PC-9 (cell line): ENCODE measurements around the gene ABCB6. TPM values are rescaled to one million over a fixed set of nuclear protein-coding genes. Genes with fewer than 3 reads are reported as not detected.
A peak's percentile ranks its signal among the peaks of the same experiment; 100 is the strongest.

Source experiments
- BruUV-seq: library from RNA; stranded (reverse); fragments of 400-500 nt; replicated peaks from 2 replicates; lab custom pipeline; 2021; lab: Mats Ljungman, UMichigan
- CTCF ChIA-PET: fragments of 300-600 bp; sonication (Branson Sonifier 250); formaldehyde crosslinking; loops from one replicate; lab custom pipeline; 2022; ENCODE audit warnings: antibody characterized with exemption; lab: Charles Lee
- POLR2A ChIA-PET: fragments of 300-600 bp; sonication (Branson Sonifier 250); formaldehyde crosslinking; loops from one replicate; lab custom pipeline; 2022; ENCODE audit warnings: antibody characterized with exemption; ENCODE audit not compliant: unreplicated experiment; lab: Charles Lee
- DNase-seq, 2 experiments: peaks; one replicate each; pipeline versions ENCODE4 v3.0.0 to v3.0.0-alpha.2; 2015 to 2022; ENCODE audit warnings: mixed read lengths in 1 of 2
- H2AFZ ChIP-seq: fragments of 200-600 bp; sonication (generic); 2 replicates; pipeline ENCODE4 v1.8.1; 2017; ENCODE audit warnings: antibody characterized with exemption
- H3F3A ChIP-seq: fragments of 200-600 bp; sonication (generic); 2 replicates; pipeline ENCODE4 v1.8.1; 2017; ENCODE audit warnings: antibody characterized with exemption, mild to moderate bottlenecking, low read depth; ENCODE audit not compliant: insufficient read depth
- H3K27ac ChIP-seq: fragments of 200-600 bp; sonication (generic); 2 replicates; pipeline ENCODE4 v1.6.1; 2016; ENCODE audit warnings: mixed run types
- H3K27me3 ChIP-seq: fragments of 200-600 bp; sonication (generic); 2 replicates; pipeline ENCODE4 v1.6.1; 2016; ENCODE audit warnings: low read depth, mixed run types; ENCODE audit not compliant: insufficient read depth
- H3K36me3 ChIP-seq: fragments of 200-600 bp; sonication (generic); 2 replicates; pipeline ENCODE4 v1.6.1; 2016; ENCODE audit warnings: low read depth, mixed run types
- H3K4me1 ChIP-seq: fragments of 200-600 bp; sonication (generic); replicated peaks from 2 replicates; pipeline ENCODE4 v1.6.1; 2016; ENCODE audit warnings: mixed run types; ENCODE audit not compliant: insufficient read depth
- H3K4me2 ChIP-seq: fragments of 200-600 bp; sonication (generic); 2 replicates; pipeline ENCODE4 v1.6.1; 2017; ENCODE audit warnings: mixed run types
- H3K4me3 ChIP-seq: fragments of 200-600 bp; sonication (generic); 2 replicates; pipeline ENCODE4 v1.6.1; 2016; ENCODE audit warnings: mixed run types
- H3K79me2 ChIP-seq: fragments of 200-600 bp; sonication (generic); 2 replicates; pipeline ENCODE4 v1.6.1; 2017; ENCODE audit warnings: low read depth, mixed run types
- H3K9me2 ChIP-seq: fragments of 200-600 bp; sonication (generic); 2 replicates; pipeline ENCODE4 v1.8.1; 2017; ENCODE audit warnings: mild to moderate bottlenecking; ENCODE audit not compliant: insufficient read depth
- H3K9me3 ChIP-seq: fragments of 200-600 bp; sonication (generic); 2 replicates; pipeline ENCODE4 v1.8.1; 2016; ENCODE audit warnings: low read depth; ENCODE audit not compliant: insufficient read depth
- H4K20me1 ChIP-seq: fragments of 200-600 bp; sonication (generic); 2 replicates; pipeline ENCODE4 v1.8.1; 2017; ENCODE audit not compliant: insufficient read depth
- CTCF ChIP-seq: fragments of 200-600 bp; sonication (generic); conservative IDR thresholded peaks from 2 replicates; pipeline ENCODE4 v1.6.1; 2017; ENCODE audit warnings: mixed run types, antibody characterized with exemption, mild to moderate bottlenecking, moderate library complexity
- EZH2 ChIP-seq: fragments of 200-600 bp; sonication (generic); IDR thresholded peaks from 2 replicates; pipeline ENCODE4 v1.8.0; 2017; ENCODE audit warnings: antibody characterized with exemption, low read depth
- intact Hi-C: fragments of 100-400 bp; cut with micrococcal nuclease; formaldehyde crosslinking; loops from one replicate; pipeline ENCODE4 v1.10.0; 2022; ENCODE audit not compliant: unreplicated experiment
- total RNA-seq: library from RNA; stranded (reverse); gene quantifications from 2 replicates; pipeline ENCODE4 v1.2.3, GENCODE V29; 2021

ABCB6 gene
- total RNA-seq, 1 experiment from 2014 or later = 41.4 TPM

- Histone ChIP-seq H2AFZ (peak overlapping the region; percentile 85), H3K79me2 (peaks cover 26% of the 10 kb centered on the region), H3K9me3 (no peaks in the 10 kb centered on the region), H3K27ac (no peak overlapping the region), H3K4me3 (peak overlapping the region; percentile 87), H3K36me3 (0 out of 2 replicates have a peak, but pooled peaks cover 6% of the 10 kb centered on the region), H3F3A (peaks cover 21% of the 10 kb centered on the region), H3K9me2 (no peaks in the 10 kb centered on the region), H3K27me3 (no peaks in the 10 kb centered on the region), H3K4me1 (peaks cover 39% of the 10 kb centered on the region), H3K4me2 (peak overlapping the region; percentile 84), H4K20me1 (no peaks in the 10 kb centered on the region)
- no TSS peak for BruUV-seq
- no peak for TF ChIP-seq CTCF
- no peak for TF ChIP-seq EZH2
- ChIA-PET CTCF (interaction anchor here (0.6 kb wide), 1 partner anchor 13 kb away, joined by 4 read pairs; no protein-coding TSS in a partner anchor), POLR2A (interaction anchor here (0.7 to 0.8 kb wide), 2 partner anchors 16 to 19 kb away, joined by 4 to 8 read pairs; no protein-coding TSS in a partner anchor)
- DNase-seq = no peak
- intact Hi-C loops = no loop called here
These were observed 35.9 kb upstream of the ABCB6 start for GRCh38 chr2:219254590-219255201.

DNA sequence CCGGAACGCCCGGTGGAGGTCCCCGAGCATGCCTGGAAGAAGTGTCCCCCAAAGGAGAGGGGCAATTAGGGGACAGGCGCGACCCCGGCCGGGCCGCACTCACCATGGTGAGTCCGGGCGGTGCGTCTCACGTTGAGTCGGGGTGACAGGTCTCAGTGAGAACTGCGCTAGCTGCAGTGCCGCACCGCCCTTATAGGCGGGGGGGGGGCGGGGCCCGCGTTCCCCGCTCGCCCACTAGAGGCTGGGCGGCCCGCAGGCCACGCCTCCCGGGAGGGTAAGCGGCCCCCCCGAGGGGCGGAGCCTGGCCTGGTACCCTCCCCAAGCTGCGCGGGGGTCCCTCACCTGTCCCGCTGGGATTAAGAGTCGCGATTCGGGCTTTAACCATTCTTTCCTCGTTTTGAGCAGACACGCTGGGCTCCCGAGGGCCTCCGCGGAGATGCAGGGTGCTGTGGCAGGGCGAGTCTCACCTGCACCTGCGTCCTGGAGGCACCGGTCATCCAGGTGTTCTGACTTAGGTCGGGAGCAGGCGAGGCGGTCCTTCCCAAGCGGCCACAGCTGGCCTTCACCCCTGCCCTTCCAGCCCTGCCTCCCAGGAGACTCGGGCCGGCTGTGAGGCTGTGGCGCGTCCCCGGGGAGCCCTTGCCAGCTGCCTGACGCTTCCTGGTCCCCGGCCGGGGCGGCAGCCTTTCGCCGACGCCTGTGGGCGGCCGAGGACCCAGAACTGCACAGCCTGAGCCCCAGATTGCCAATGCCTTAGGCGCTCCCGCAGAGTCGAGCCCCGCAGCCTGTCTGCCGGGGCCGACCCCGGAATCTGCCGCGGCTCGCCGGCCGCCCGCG lies 35.2 kb upstream of the ABCB6 start, which contains the start of gene TUBA4A:
TUBA4A (minus strand) TSS at position 166 of the 837 bp plus-strand sequence; CDS start at position 106, 60 bp downstream.
- Histone ChIP-seq H3K4me2 (peak within 1 kb of the TSS; percentile 84), H3K79me2 (peaks cover 26% of the 10 kb centered on the region), H3K9me2 (no peaks in the 10 kb centered on the region), H3K27me3 (no peaks in the 10 kb centered on the region), H2AFZ (peak within 1 kb of the TSS; percentile 85), H3F3A (peaks cover 28% of the 10 kb centered on the region), H3K36me3 (0 out of 2 replicates have a peak, but pooled peaks cover 6% of the 10 kb centered on the region), H3K9me3 (no peaks in the 10 kb centered on the region), H3K4me1 (peaks cover 46% of the 10 kb centered on the region), H3K4me3 (peak within 1 kb of the TSS; percentile 87), H4K20me1 (no peaks in the 10 kb centered on the region), H3K27ac (peak within 1 kb of the TSS; percentile 43)
- TF ChIP-seq EZH2 (no peak), CTCF (no peak)
- ChIA-PET CTCF (interaction anchor here (0.6 kb wide), 1 partner anchor 335 kb away, joined by 7 read pairs; no protein-coding TSS in a partner anchor), POLR2A (interaction anchor here (0.6 to 1.0 kb wide), 3 partner anchors 15 to 133 kb away, joined by 4 to 9 read pairs (median 8); partner anchors contain the start of gene DNPEP)
- peak; percentile 65 to 87 for DNase-seq
- BruUV-seq = no TSS peak
- intact Hi-C loops = loop anchor here (1.0 kb wide), 2 partner anchors 20 to 25 kb away; partner anchors contain the start of gene DNAJB2
